Measurements from ENCODE around the gene ABCA4. TPM values are rescaled to one million over a fixed set of nuclear protein-coding genes. Genes with fewer than 3 reads are reported as not detected.
"Not testable (repeated sequence)": the region's sequence is repeated elsewhere in the genome, so short reads cannot be mapped to it uniquely, and the experiment has no call there.

ABCA4 gene
- total and polyA plus RNA-seq, 4 experiments from 2014 or later, result not detected

DNA sequence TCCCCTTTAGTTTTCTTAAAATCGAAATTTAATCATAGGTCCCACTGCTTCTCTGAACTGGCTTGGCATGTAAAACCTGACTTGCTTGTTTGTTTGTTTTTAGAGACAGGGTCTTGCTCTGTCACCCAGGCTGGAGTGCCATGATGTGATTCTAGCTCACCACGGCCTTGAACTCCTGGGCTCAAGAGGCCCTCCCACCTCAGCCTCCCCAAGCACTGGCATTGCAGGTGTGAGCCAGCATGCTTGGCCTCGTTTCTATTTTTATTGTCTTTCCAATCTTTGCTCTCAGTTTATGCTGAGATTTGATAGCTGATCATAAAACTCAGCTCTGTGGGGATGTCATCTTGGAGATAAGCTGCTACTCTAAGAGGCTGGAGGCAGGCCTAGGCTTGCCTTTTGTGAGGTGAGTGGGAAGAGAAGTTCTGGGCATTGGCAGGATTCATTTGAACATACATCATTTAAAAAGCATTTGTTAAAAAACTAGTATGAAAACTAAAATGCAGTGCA, 160.3 kb downstream of the ABCA4 start:
- intact Hi-C loops (cut with micrococcal nuclease), result no loop called here

DNA sequence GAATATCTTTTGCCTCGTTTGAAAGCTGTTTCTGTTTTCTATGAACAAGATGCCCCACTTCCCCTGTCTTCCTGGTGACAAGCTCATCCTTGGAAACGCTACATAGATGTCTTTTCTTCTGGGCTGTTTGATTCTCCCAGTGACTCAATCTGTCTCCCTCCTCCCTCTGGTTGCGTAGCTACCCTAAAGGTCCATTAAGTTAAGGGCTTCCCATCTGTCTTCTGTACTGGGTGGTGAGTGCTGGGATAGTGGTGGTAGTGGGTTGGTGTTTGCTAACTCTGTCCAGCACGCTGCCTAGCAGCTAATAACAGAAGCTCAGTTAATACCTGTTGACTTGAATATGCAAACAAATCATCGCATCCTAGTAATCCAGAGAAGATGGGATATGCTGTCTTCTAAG, 161.5 kb downstream of the ABCA4 start:
- Histone ChIP-seq H3K9me3 (ENCODE audit: control insufficient read depth in 1 of 2, low read length in 2 of 2) (peaks cover 0 to 7% of the 10 kb centered on the region in 2 donors), H3K4me3 (ENCODE audit: low read length in 2 of 2) (no peak overlapping the region), H3K36me3 (ENCODE audit: insufficient read depth, low read length) (no peaks in the 10 kb centered on the region), H3K27me3 (ENCODE audit: insufficient read depth, low read length) (no peaks in the 10 kb centered on the region), H3K27ac (ENCODE audit: low read depth, low read length) (no peak overlapping the region), H3K4me1 (ENCODE audit: insufficient read depth, low read length) (no peaks in the 10 kb centered on the region)
- no peak for DNase-seq
- ChIA-PET POLR2A (ENCODE audit: partially characterized antibody) (no interaction called here), CTCF (ENCODE audit: partially characterized antibody) (no interaction called here)
- no peak overlapping the region for H3K27ac Mint-ChIP-seq
- H3K27me3 Mint-ChIP-seq, result peaks cover 0 to 4% of the 10 kb centered on the region in 2 donors
- peaks cover 4 to 43% (median 34%) of the 10 kb centered on the region in 8 donors for H3K9me3 Mint-ChIP-seq
- no peak overlapping the region for H3K4me3 Mint-ChIP-seq
- H3K4me1 Mint-ChIP-seq, result no peaks in the 10 kb centered on the region
- intact Hi-C loops (cut with micrococcal nuclease), result no loop called here
- H3K36me3 Mint-ChIP-seq, result peaks cover 8 to 23% of the 10 kb centered on the region in 2 donors

More for the DNA sequence above, 160.3 kb downstream of the ABCA4 start:
- Mint-ChIP-seq H3K27me3 (peaks cover 0 to 4% of the 10 kb centered on the region in 2 donors), H3K4me1 (no peaks in the 10 kb centered on the region), H3K4me3 (no peak overlapping the region), H3K36me3 (peaks cover 4 to 17% of the 10 kb centered on the region in 2 donors), H3K9me3 (peaks cover 4 to 32% (median 26%) of the 10 kb centered on the region in 8 donors), H3K27ac (no peak overlapping the region)
- ChIA-PET CTCF (ENCODE audit: partially characterized antibody) (no interaction called here), POLR2A (ENCODE audit: partially characterized antibody) (no interaction called here)
- Histone ChIP-seq H3K4me1 (ENCODE audit: insufficient read depth, low read length) (no peaks in the 10 kb centered on the region), H3K9me3 (ENCODE audit: control insufficient read depth in 1 of 2, low read length in 2 of 2) (peaks cover 0 to 7% of the 10 kb centered on the region in 2 donors), H3K36me3 (ENCODE audit: insufficient read depth, low read length) (no peaks in the 10 kb centered on the region), H3K27me3 (ENCODE audit: insufficient read depth, low read length) (no peaks in the 10 kb centered on the region), H3K27ac (ENCODE audit: low read depth, low read length) (no peak overlapping the region), H3K4me3 (ENCODE audit: low read length in 2 of 2) (no peak overlapping the region)
- no peak for DNase-seq

DNA sequence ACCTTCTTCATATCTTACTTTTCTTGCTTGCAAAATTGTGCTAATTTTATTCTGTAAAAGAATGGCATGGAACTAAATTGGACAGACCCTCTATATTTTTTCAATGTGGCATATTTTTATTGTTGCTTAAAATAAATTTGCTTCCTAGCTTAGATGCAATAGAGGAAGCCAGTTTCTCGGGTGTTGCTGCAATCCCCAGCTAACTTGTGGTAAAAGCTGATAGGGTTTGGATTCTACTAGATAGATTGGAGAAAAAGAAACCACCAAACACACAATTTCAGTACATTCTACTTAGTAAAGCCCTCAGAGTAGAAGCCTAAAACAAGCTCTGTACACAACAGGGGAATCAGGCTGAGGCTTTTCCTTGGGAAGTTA, 162.2 kb downstream of the ABCA4 start:
- POLR2A ChIA-PET (ENCODE audit: partially characterized antibody), result no interaction called here
- H3K36me3 Mint-ChIP-seq, result peaks cover 8 to 23% of the 10 kb centered on the region in 2 donors
- Histone ChIP-seq H3K27me3 (ENCODE audit: insufficient read depth, low read length) (no peaks in the 10 kb centered on the region), H3K4me3 (ENCODE audit: low read length in 2 of 2) (no peak overlapping the region), H3K27ac (ENCODE audit: low read depth, low read length) (no peak overlapping the region), H3K36me3 (ENCODE audit: insufficient read depth, low read length) (no peaks in the 10 kb centered on the region), H3K9me3 (ENCODE audit: control insufficient read depth in 1 of 2, low read length in 2 of 2) (peaks cover 0 to 7% of the 10 kb centered on the region in 2 donors), H3K4me1 (ENCODE audit: insufficient read depth, low read length) (no peaks in the 10 kb centered on the region)
- H3K27me3 Mint-ChIP-seq, result peaks cover 0 to 4% of the 10 kb centered on the region in 2 donors
- H3K4me3 Mint-ChIP-seq, result no peak overlapping the region
- CTCF ChIA-PET (ENCODE audit: partially characterized antibody), result interaction anchor here (0.7 kb wide), 1 partner anchor 505 kb away, joined by 3 read pairs; no protein-coding TSS in a partner anchor
- intact Hi-C loops (cut with micrococcal nuclease), result no loop called here
- peaks cover 4 to 49% (median 39%) of the 10 kb centered on the region in 8 donors for H3K9me3 Mint-ChIP-seq
- no peak for DNase-seq
- H3K4me1 Mint-ChIP-seq, result no peaks in the 10 kb centered on the region
- H3K27ac Mint-ChIP-seq, result no peak overlapping the region

DNA sequence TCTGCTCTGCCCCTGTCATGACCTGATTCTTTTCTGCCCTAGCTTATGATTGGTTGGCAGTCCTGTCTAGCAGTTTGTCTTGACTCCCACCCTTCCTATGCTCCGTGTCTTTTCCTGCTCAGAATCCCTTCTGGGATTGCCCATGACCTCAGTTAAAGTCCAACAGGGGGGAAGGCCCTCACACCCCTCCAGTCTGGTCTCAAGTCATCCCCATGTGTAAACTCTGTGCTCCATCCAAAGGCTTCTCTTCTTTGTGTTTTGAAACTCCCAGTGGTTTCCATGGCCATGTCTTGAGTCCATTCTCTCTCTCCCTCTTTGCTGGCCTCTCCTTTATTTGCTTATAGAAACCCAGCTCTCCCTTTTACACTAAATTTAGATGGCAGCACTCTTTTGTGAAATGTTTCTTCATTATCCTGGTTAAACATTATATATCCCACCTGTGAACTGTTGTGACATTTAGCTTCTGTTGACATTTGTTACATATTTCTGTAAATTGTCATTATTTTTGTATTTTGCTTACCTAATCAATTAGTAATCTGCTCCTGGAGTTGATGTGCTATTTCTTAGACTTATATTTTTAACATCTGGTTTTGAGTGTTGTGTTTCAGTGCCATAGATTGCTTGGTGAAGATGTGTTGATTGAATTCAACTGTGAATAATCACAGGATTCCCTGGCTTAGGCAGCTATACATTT, 162.8 kb downstream of the ABCA4 start:
- Mint-ChIP-seq H3K27ac (no peak overlapping the region), H3K4me1 (no peaks in the 10 kb centered on the region), H3K4me3 (no peak overlapping the region), H3K27me3 (peaks cover 0 to 4% of the 10 kb centered on the region in 2 donors), H3K36me3 (peaks cover 8 to 23% of the 10 kb centered on the region in 2 donors), H3K9me3 (peaks cover 4 to 54% (median 42%) of the 10 kb centered on the region in 8 donors)
- Histone ChIP-seq H3K27me3 (ENCODE audit: insufficient read depth, low read length) (no peaks in the 10 kb centered on the region), H3K4me3 (ENCODE audit: low read length in 2 of 2) (no peak overlapping the region), H3K9me3 (ENCODE audit: control insufficient read depth in 1 of 2, low read length in 2 of 2) (peaks cover 0 to 7% of the 10 kb centered on the region in 2 donors), H3K4me1 (ENCODE audit: insufficient read depth, low read length) (no peaks in the 10 kb centered on the region), H3K27ac (ENCODE audit: low read depth, low read length) (no peak overlapping the region), H3K36me3 (ENCODE audit: insufficient read depth, low read length) (no peaks in the 10 kb centered on the region)
- DNase-seq, result no peak
- CTCF ChIA-PET (ENCODE audit: partially characterized antibody), result interaction anchor here (0.7 to 1.0 kb wide), 2 partner anchors 12 to 505 kb away, joined by 3 read pairs; no protein-coding TSS in a partner anchor
- intact Hi-C loops (cut with micrococcal nuclease), result no loop called here
- POLR2A ChIA-PET (ENCODE audit: partially characterized antibody), result no interaction called here

DNA sequence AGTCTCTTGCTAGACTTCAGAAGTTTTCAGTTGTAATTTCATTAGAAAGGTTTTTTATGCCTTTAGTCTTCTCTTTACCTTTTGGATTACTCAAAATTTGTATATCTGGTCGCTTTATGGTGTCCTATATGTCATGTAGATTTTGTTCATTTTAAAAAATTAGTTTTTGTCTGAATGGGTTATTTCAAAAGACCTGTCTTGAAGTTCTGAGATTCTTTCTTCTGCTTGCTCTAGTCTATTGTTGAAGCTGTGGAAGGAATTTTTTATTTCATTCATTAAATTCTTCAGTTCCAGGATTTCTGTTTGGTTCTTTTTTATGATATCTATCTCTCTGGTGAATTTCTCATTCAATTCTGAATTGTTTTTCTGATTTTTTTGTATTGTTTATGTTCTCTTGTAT, 165.2 kb downstream of the ABCA4 start:
- no peaks in the 10 kb centered on the region for H3K36me3 ChIP-seq (ENCODE audit: insufficient read depth, low read length)
- H3K27ac ChIP-seq (ENCODE audit: low read depth, low read length), result no peak overlapping the region
- H3K27me3 Mint-ChIP-seq, result peaks cover 0 to 3% of the 10 kb centered on the region in 2 donors
- no peak overlapping the region for H3K4me3 ChIP-seq (ENCODE audit: low read length in 2 of 2)
- DNase-seq, result no peak
- H3K4me1 ChIP-seq (ENCODE audit: insufficient read depth, low read length), result no peaks in the 10 kb centered on the region
- H3K4me1 Mint-ChIP-seq, result no peaks in the 10 kb centered on the region
- H3K9me3 Mint-ChIP-seq, result peaks cover 6 to 78% (median 64%) of the 10 kb centered on the region in 8 donors
- H3K27ac Mint-ChIP-seq, result no peak overlapping the region
- H3K36me3 Mint-ChIP-seq, result peaks cover 12 to 32% of the 10 kb centered on the region in 2 donors
- CTCF ChIA-PET (ENCODE audit: partially characterized antibody), result no interaction called here
- H3K9me3 ChIP-seq (ENCODE audit: control insufficient read depth in 1 of 2, low read length in 2 of 2), result peaks cover 0 to 7% of the 10 kb centered on the region in 2 donors
- H3K27me3 ChIP-seq (ENCODE audit: insufficient read depth, low read length), result no peaks in the 10 kb centered on the region
- intact Hi-C loops (cut with micrococcal nuclease), result no loop called here
- no peak overlapping the region for H3K4me3 Mint-ChIP-seq
- POLR2A ChIA-PET (ENCODE audit: partially characterized antibody), result no interaction called here

DNA sequence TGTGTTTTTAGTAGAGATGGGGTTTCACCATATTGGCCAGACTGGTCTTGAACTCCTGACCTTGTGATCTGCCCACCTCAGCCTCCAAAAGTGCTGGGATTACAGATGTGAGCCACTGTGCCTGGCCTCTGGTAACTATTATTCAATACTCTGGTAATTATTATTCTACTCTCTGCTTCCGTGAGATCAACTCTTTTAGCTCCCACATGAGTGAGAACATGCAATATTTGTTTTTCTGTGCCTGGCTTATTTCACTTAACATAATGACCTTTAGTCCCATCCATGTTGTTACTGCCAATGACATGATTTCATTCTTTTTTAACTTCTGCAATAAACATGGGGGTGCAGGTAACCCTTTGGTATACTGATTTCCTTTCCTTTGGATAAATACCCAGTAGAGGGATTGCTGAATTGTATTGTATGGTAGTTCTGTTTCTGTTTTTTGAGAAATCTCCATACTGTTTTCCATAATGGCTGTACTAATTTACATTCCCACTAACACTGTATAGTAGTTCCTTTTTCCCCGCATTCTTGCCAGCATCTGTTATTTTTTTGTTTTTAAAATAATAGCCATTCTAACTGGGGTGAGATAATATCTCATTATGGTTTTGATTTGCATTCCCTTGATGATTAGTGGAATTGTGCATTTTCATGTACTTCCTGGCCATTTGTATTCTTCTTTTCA, 173.8 kb downstream of the ABCA4 start:
- H3K27me3 ChIP-seq (ENCODE audit: insufficient read depth, low read length); H3K4me3 ChIP-seq (ENCODE audit: low read length in 2 of 2); H3K27me3 Mint-ChIP-seq; H3K4me1 Mint-ChIP-seq; DNase-seq; H3K9me3 ChIP-seq (ENCODE audit: control insufficient read depth in 1 of 2, low read length in 2 of 2); H3K4me1 ChIP-seq (ENCODE audit: insufficient read depth, low read length); H3K36me3 Mint-ChIP-seq; POLR2A ChIA-PET (ENCODE audit: partially characterized antibody); intact Hi-C loops (cut with micrococcal nuclease); H3K36me3 ChIP-seq (ENCODE audit: insufficient read depth, low read length); H3K27ac ChIP-seq (ENCODE audit: low read depth, low read length); CTCF ChIA-PET (ENCODE audit: partially characterized antibody); H3K4me3 Mint-ChIP-seq; H3K27ac Mint-ChIP-seq: not testable (repeated sequence)
- H3K9me3 Mint-ChIP-seq, result peaks cover 8 to 50% (median 29%) of the 10 kb centered on the region in 8 donors
